VCaP (cell line): ENCODE data around the gene SLC37A3.
"Not testable (repeated sequence)": the region's sequence is repeated elsewhere in the genome, so short reads cannot be mapped to it uniquely, and the experiment has no call there.

ENCODE experiments used
- H3K27ac ChIP-seq: fragments of 450-650 bp; 2 replicates; pipeline ENCODE4 v1.5.1; 2017
- CTCF ChIP-seq: fragments of 450-650 bp; conservative IDR thresholded peaks from 2 replicates; pipeline ENCODE4 v1.5.1; 2017; ENCODE audit warnings: mild to moderate bottlenecking, moderate library complexity

SLC37A3 gene

DNA sequence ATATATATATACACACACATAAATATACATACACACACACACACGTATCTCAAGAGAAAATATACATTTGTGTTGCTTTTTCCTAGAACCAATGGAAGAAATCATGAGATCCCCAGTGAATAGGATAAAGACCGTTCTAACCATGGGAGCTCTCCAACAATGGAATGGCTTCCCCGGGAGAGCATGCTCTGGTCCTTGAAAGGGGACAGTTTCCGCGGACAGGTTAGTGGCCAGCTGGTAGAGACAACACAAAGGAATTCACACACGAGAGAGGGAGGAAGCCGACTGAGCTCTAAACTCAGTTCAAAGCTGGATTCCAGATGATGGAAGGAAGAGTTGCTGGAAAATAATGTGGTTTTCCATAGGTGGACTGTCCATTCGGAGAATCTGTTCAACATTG lies 72.7 kb downstream of the SLC37A3 start:
- H3K27ac ChIP-seq: peak overlapping the region; percentile 45
- no peak for TF ChIP-seq CTCF

GRCh38 chr7:140324714-140325113 lies 73.6 kb downstream of the SLC37A3 start:
- no peak overlapping the region for H3K27ac ChIP-seq
- TF ChIP-seq CTCF: no peak

- no peak for TF ChIP-seq CTCF
- H3K27ac ChIP-seq: no peak overlapping the region
Measured at GRCh38 chr7:140322759-140323158, 75.6 kb downstream of the SLC37A3 start.

DNA sequence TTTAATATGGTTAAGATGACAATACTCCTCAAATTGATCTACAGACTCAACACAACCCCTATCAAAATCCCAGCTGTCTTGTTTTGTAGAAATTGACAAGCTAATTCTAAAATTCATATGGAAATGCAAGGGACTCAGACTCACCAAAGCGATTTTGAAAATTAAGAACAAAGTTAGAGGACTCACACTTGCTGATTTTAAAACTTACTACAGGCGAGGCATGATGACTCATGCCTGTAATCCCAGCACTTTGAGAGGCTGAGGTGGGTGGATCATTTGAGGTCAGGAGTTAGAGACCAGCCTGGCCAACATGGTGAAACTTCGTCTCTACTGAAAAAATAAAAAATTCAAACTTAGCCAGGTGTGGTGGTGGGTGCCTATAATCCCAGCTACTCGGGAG lies 78.3 kb downstream of the SLC37A3 start:
- H3K27ac ChIP-seq: not testable (repeated sequence)

- no peak for TF ChIP-seq CTCF
- H3K27ac ChIP-seq: no peak overlapping the region
Measured at GRCh38 chr7:140317999-140318398, 80.3 kb downstream of the SLC37A3 start.

DNA sequence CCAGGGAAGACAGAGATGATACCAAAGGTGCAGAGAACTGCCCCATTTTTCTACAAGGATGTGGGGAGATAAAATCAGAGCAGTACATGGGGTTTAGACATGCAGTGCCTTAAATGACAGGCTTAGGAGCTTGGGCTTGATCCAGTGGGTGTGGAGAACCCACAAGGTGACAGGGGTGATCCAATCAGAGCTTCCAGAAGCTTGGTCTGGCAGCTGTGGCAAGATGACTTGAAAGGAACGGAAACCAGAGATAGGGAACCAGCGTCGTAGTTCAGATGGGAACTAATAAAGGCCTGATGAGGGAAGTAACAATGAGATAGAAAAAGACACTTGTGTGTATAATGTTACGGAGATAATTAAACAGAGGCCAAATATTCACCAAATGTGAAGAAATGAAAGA lies 80.7 kb downstream of the SLC37A3 start:
- H3K27ac ChIP-seq: no peak overlapping the region
- no peak for TF ChIP-seq CTCF

DNA sequence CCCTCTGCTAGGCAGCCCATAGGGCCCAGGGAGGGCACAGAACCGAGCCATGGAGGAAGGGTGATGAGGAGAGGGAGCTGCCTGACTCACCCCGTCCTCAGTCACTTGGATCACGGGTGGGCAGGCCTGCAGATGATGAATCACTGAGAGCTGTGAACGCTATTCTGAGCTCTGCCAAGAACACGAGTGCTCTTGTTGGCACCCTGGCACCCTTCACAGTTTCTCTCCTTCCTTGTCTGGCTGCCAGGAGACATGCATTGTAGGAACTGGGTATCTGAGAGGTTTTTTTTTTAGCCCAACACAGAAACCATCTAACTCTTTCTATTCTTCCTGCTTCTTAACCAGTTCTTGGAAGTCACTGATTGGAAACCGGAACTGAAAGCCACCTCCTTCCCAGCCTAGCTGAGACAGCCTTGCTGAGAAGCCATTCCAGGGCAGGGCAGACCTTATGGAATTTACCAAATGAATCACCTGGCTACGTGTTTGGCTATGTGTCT lies 82.1 kb downstream of the SLC37A3 start:
- peak overlapping the region; percentile 50 for H3K27ac ChIP-seq
- no peak for TF ChIP-seq CTCF

DNA sequence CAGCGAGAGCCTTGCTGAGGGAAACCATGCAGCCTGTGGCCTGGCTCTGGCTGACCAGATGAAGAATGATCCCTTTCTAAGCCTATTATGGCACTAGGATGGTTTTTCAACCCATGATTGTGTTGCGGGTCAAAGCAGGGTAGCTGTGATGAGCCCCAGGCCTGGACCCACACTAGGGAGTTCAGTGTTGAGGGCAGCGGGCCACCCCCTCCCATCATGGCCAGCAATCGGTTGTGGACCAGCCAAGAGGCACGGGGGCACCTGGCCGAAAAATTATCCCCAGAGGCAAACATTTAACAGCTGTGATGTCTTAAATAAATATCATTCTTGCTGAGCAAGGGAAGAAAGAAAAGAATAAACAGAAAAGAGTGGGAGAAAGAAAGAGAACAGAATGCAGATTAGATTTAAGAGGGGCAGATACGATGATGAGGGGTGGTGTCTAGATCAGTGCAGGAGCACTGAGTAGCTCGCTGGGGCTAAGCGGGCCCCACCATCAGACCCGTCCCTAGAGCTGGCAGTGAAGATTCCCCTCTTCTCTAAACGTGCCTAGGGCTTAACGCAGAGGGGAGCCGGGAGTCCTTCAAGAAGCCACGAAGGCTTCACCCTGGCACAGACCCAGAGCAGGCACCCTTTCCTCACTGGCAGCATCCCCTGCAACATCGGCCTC lies 82.7 kb downstream of the SLC37A3 start:
- TF ChIP-seq CTCF: no peak
- peak overlapping the region; percentile 50 for H3K27ac ChIP-seq
